CD4-positive, alpha-beta T cell treated with Interleukin-1 beta for 1 hour (primary cell): ENCODE measurements around the gene CDO1.
A peak's percentile ranks its signal among the peaks of the same experiment; 100 is the strongest.

ENCODE experiments used
- DNase-seq, 2 donors: peaks; one replicate each; pipeline ENCODE4 v3.0.0-alpha.2; 2020 to 2022

CDO1 gene

DNA sequence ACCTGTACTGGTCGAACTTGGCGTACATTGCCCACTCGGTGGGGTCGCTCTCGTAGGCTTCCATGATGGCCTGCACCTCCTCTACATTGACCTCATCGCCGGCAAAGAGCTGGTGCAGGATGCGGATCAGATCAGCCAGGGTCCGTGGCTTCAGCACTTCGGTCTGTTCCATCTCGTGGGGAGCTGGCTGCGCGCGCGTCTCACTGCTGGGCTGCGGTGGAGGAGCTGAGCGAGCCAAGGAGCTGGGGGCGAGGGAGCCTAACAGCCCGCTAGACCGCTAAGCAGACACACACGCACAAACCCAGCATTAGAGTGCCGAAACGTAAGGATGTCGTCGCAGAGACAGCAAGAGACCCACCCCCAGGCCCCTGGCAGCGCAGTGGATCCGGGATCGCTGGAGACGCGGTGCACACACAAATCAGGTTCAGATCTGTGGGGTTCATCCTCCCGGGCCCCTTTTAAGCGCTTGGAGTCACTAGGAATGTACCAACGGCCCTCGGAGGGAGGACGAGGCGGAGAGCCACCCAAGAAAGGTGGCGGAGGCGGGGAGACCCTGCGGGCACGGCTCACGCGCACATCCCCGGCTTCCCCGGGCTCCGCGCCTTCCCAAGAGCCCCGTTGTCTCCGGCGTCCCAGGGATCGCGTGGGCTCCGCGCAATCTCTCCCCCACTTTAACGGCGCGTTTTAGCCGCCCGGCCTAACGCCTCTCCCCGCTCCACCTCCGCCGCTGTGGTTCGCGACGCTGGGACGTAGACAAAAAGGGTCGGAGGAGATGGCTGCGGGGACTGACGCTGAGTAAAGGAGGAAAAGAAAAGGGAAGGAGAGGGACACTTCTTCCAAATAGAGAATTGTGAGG, at the start of gene CDO1:
CDO1 (minus strand) TSS at position 434 of the 856 bp plus-strand sequence; CDS start at position 172, 262 bp downstream.
- no peak for DNase-seq

DNA sequence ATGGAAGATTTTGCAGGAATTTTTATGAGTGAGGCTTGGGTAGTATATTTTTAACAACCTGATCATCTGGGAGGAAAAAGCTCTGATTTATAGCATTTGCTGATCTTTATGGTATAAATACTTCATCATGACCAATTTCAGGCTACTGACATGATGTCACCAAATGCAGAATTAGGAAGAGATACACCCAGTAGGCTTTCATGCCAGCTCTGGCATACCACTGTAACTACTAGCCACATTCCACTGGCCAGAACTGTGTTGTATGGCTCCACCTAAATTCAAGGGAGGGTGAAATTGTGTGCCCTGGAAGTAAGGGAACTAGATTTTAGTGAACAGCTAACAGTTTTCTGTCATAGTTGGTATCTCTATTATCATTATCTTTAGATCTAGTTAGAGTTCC, 42.9 kb upstream of the CDO1 start:
- no peak for DNase-seq

DNA sequence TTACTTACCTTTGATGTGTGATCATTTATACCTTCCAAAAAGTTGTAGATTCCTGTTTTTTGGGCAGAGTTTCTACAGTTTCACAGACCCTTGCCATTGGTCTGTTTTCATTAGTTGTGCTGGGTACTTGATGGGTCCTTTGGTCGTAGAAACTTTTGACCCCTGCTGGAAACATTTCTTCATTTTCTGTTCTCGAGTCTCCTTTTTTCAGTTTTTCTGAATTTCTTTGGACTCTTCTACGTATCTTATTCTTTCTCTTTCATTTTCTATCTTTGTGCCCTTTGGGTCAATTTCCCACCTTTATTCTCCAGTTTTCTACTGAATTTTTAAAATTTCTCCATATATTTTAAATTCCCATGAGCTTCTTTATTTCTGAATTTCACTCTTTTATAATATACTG, 41.9 kb upstream of the CDO1 start:
- no peak for DNase-seq

GRCh38 chr5:115857626-115858349, 41.3 kb upstream of the CDO1 start:
- no peak for DNase-seq

- DNase-seq = no peak
These were observed 40.6 kb upstream of the CDO1 start for GRCh38 chr5:115857057-115857479.

DNA sequence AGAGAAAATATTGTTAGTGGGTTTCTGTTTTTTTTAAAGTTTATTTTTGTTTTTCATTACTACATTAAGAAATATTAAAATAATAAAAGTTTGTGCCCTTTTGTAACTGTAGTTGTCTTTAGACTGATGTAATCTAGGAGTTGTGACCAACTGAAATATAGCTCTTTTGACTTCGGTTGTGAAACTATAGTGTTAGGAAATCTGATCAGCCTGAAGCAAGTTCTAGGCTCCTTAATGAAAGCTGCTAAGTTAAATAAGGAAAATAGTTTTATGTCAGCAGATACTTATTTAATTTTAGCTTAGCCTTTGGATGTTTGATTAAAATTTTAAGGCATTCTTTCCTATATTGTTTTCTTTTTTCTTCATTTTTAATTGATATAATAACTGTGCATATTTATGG, 39.5 kb upstream of the CDO1 start:
- no peak for DNase-seq

DNA sequence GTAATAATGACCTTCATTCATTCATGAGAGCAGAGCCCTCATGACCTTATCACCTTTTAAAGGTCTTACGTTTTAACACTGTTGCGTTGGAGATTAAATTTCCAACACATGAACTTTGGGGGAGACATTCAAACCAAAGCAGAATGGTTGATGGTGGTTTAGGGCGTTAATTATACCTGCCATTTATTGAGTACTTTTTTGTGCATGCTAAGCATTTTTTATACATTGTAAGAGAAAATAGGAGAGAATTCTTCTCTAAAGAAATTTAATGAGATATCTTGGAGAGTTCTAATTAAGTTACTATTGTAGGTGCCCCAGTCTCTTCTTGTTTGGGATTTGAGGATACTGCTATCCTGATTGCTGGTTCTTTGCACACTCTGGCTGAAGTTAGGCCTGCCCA, 37.7 kb upstream of the CDO1 start:
- no peak for DNase-seq

GRCh38 chr5:115850744-115851416, 34.4 kb upstream of the CDO1 start:
- DNase-seq = no peak

- DNase-seq = no peak
These were observed 32.9 kb upstream of the CDO1 start for GRCh38 chr5:115849258-115849798.

DNA sequence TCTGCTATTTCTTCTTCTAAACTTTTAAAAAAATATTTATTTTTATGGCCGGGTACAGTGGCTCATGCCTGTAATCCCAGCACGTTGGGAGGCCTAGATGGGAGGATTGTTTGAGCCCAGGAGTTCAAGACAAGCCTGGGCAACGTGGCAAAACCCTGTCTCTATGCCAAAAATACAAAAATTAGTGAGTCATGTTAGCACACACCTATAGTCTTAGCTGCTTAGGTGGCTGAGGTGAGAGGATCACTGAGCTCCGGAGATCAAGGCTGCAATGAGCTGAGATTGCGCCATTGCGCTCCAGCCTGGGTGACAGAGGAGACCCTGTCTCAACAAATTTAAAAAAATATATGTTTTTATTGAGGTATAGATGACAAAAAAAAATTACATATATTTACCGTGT, 30.8 kb upstream of the CDO1 start:
- DNase-seq = no peak

DNA sequence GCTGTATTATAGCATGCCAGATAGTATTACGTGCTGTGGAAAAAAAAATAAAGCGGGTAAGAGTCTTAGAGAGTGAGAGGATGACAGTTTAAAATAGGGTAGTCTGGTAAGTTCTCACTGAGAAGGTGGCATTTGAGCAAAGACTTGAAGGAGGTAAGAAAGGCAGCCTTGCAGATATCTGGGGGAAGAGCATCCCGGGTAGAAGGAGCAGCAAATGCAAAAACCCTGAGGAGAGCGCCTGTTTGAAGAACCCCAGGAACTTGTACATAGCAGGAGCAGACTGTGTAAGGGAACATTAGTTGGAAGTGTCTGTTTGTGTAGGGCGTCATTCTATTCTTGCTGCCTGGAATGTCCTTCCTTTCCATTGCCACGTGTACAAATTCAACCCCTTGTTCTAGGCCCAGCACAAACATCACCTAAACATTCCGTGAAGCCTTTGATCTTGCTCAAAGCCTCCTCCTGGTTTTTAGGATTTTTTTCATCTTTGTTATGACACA, 27.9 kb upstream of the CDO1 start:
- no peak for DNase-seq

GRCh38 chr5:115843444-115844130, 27.1 kb upstream of the CDO1 start:
- DNase-seq = no peak

- DNase-seq = no peak
These were observed 26.5 kb upstream of the CDO1 start for GRCh38 chr5:115842952-115843351.

DNA sequence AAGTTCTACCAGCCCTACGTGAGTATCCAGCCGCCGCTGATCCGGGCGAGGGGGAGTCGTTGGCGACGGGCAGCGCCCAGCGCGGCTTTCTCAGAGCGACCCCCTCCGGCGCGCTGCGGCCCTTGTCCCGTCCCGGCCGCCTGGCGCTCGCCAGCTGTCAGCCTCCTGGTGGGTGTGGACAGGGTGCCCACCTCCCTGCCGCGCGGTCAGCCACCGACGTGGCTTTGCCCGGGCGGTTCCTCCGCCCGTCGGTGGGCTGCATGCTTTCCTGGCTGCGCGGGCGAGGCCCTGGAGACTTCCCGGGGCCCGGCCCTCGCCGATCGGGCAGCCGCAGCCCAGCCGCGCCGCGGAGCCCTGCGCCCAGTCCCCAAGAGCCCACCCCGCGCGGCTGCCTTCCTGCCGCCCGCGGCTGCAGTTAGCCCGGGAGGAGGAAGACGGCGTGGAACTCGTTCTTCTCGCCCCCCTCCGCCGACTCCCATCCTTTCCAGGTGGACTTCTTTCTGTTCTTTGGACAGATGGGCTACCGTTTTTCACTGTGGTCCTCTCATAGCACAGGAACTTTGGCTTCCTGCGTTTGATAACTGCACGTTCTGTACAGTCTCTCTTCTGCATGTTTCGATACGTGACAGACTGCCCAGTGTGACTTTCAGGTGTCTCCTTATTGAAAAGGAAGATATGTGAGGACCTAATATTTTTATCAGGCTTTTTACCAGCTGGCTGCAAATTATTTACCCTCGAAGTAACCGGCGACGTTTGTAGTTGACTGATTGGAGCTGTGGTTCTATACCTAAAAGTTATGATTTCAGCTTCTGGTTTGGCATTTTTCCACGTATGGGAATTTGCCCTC, 25.9 kb upstream of the CDO1 start:
- peak in 1 of 2 donors; percentile 24 for DNase-seq

DNA sequence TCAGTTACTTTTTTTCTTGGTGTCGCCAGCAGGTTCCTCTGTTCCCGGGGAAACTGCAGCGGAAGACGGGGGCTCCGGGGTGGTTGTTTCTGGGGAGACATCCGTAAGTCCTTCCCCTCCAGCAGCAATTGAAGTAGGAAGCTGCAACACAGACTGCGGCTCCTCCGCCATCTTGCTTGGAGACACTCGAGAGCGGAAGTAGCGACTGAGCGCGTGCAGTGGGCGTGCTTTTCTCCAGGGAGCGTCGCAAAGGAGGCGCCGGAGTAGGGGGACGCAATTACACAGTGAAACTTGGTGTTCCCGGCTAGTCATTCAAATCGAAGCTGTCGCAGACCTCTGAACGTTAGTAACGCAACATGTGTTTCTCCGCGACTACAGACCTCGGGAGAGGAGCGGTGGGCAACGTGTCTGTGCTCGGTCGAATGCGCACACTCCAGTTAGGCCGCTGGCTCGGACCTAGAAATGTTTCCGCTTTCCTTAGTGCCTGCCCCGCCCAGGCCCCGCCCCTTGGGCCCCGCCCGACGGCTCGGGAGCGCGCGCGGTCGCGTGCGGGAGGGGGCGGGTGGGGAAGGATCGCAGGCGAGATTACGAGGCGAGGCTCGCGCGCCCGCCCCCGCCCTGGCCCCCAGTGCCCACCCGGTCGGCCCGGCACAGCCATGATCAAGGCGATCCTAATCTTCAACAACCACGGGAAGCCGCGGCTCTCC, 25.1 kb upstream of the CDO1 start, which contains the start of the genes AP3S1 and ATG12:
AP3S1 (plus strand) TSS at position 554 of the 707 bp plus-strand sequence; CDS start at position 657, 103 bp downstream.
ATG12 (minus strand) TSS at position 184 of the 707 bp plus-strand sequence; CDS start at position 171, 13 bp downstream.
- peak; percentile 90 to 91 for DNase-seq

- DNase-seq = no peak
These were observed 24.4 kb upstream of the CDO1 start for GRCh38 chr5:115840873-115841272.

DNA sequence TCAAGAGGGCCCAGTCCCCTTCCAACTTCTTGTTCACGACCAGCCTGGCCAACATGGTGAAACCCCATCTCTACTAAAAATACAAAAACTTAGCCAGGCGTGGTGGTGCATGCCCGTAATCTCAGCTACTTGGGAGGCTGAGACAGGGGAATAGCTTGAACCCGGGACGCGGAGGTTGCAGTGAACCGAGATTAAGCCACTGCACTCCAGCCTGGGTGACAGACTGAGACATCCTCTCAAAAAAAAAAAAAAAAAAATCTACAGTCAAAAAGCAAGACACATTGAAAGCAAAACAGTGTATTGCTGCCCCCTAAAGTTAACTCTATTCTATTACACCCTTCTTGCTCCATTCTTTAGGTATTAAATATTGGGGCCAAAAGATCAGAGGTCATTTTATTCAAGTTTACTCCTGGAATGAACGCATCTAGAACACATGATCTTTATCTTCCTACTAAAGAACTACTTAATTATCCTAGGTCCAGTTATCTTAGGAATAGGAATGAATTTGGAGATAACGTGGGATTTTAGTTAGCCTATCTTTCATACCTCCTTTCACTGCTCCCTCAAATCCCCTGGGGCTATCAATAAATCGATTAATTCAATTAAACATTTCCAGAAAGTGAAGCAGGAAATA, 22.5 kb upstream of the CDO1 start:
- DNase-seq = peak; percentile 43 to 76

DNA sequence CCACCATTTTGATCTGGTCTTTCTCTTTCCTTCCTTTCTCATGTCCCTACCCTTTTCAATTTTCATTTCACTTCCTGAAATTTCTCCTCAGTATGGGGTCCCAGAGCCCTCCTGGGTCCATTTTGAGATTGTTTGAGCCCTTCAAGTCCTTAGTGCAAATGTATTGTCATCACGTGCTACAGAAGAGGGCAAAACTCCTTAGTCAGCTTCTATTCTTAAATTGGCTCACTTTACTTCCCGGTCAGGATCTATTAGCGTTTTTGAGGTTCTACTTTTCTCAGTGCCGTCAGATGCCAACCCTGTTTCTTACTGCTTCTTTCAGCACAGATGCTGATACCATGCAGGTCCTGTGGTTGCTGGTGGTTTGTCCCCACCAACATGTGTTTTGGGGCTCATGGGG, 19.0 kb upstream of the CDO1 start:
- no peak for DNase-seq

DNA sequence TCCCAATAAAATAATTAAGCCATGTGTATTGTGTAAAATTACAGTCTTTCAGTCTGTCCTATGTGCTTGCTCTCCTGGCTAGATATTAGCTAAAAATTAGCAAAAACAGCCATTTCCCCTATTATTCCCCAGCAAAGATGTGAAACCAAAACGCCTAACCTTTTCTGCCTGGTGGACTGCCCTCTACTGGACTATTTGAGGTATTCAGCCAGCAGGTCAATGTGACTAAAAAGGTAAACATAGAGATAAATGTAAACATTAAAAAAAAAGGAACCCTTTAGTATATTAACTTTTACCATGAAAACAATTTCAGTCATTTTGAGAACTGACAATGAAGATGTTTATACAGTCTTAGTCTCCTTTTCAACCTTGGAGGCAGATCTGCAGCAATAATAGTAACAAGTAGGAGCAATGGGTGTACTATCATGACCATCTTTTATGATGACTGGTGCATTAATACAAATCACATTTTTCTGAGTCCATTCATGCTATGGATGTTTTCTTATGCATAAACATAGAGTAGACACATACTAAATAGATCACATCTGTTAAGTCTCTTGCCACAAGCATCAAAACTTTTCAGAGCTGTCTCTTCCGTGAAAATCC, 14.8 kb upstream of the CDO1 start:
- DNase-seq = peak; percentile 31 to 60

DNA sequence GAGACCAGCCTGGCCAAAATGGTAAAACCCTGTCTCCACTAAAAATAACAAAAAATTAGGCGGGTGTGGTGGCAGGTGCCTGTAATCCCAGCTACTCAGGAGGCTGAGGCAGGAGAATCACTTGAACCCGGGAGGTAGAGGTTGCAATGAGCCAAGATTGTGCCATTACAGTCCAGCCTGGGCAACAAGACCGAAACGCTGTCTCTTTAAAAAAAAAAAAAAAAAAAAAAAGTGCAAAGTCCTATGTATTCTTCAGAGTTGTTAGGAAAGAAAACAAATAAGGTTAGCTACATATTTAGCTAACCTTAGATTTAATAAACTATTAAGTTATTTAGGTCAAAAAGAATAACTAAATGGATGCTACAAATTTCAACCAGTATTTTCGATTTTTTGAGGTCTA, 13.5 kb upstream of the CDO1 start:
- DNase-seq = no peak
